ENCODE measurements around the gene CBFA2T3.

- TF ChIP-seq POLR2A (IDR thresholded peaks at IDR 0.05; ENCODE audit: low read length) (no peak), GATA1 (IDR thresholded peaks at IDR 0.05; ENCODE audit: low read depth, low read length) (no peak)
These were observed 48.5 kb downstream of the CBFA2T3 start for GRCh38 chr16:88928405-88929090.

Measured in erythroblast (primary cell).